IMR-90 (cell line): ENCODE data around the gene PCNX2. TPM values are rescaled to one million over a fixed set of nuclear protein-coding genes. Genes with fewer than 3 reads are reported as not detected.

Source experiments
- ATAC-seq: fragments of 200-7000 bp; cut with Tn5 transposase; 2 replicates; pipeline ENCODE4 v1.9.1; 2020; ENCODE audit warnings: low read depth, mild to moderate bottlenecking, moderate library complexity
- BruUV-seq: library from RNA; stranded (reverse); fragments of 400-500 nt; replicated peaks from 2 replicates; lab custom pipeline; 2021; lab: Mats Ljungman, UMichigan
- CTCF ChIA-PET: fragments of 300-600 bp; formaldehyde crosslinking; extraction: SDS; loops from one replicate; lab custom pipeline; 2021; ENCODE audit warnings: antibody characterized with exemption; lab: Yijun Ruan, JAX
- POLR2A ChIA-PET: fragments of 300-600 bp; sonication (Branson Sonifier 250); formaldehyde crosslinking; loops from one replicate; lab custom pipeline; 2022; ENCODE audit warnings: antibody characterized with exemption; ENCODE audit not compliant: unreplicated experiment; lab: Charles Lee
- DNase-seq: peaks from one replicate; pipeline ENCODE4 v3.0.0; 2013
- H2AFZ ChIP-seq: replicated peaks from 2 replicates; pipeline ENCODE3; 2013; ENCODE audit warnings: low read length, mild to moderate bottlenecking; ENCODE audit not compliant: poor library complexity
- H2AK5ac ChIP-seq: 2 replicates; pipeline ENCODE4 v1.6.1; 2013; ENCODE audit warnings: low read depth, low read length, inconsistent platforms
- H2AK9ac ChIP-seq: replicated peaks from 2 replicates; pipeline ENCODE3; 2013; ENCODE audit warnings: mild to moderate bottlenecking, low read depth, low read length, moderate library complexity; ENCODE audit not compliant: poor library complexity
- H2BK120ac ChIP-seq: 2 replicates; pipeline ENCODE4 v1.6.1; 2013; ENCODE audit warnings: low read depth, low read length, inconsistent platforms
- H2BK15ac ChIP-seq: 3 replicates; pipeline ENCODE4 v1.6.1; 2013; ENCODE audit warnings: low read depth, low read length, inconsistent platforms
- H2BK20ac ChIP-seq: 2 replicates; pipeline ENCODE4 v1.6.1; 2013; ENCODE audit warnings: low read depth, mild to moderate bottlenecking, inconsistent platforms, low read length, moderate library complexity
- H2BK5ac ChIP-seq: 2 replicates; pipeline ENCODE4 v1.6.1; 2013; ENCODE audit warnings: mild to moderate bottlenecking, low read depth, low read length, inconsistent platforms; ENCODE audit not compliant: poor library complexity, severe bottlenecking
- H3K14ac ChIP-seq: replicated peaks from 2 replicates; pipeline ENCODE4 v1.6.1; 2013; ENCODE audit warnings: low read depth, low read length, inconsistent platforms
- H3K18ac ChIP-seq: 2 replicates; pipeline ENCODE4 v1.6.1; 2013; ENCODE audit warnings: low read depth, low read length, control low read depth
- H3K23ac ChIP-seq: 2 replicates; pipeline ENCODE4 v1.6.1; 2013; ENCODE audit warnings: low read depth, low read length, inconsistent platforms
- H3K27ac ChIP-seq: 2 replicates; pipeline ENCODE4 v1.5.1; 2013; ENCODE audit warnings: mild to moderate bottlenecking, control low read depth, low read length; ENCODE audit not compliant: insufficient read depth
- H3K27me3 ChIP-seq: 2 replicates; pipeline ENCODE4 v1.6.1; 2013; ENCODE audit warnings: low read length; ENCODE audit not compliant: control insufficient read depth, insufficient read depth
- H3K36me3 ChIP-seq: 2 replicates; pipeline ENCODE4 v1.6.1; 2013; ENCODE audit warnings: low read length, mixed read lengths; ENCODE audit not compliant: control insufficient read depth, insufficient read depth
- H3K4ac ChIP-seq: 2 replicates; pipeline ENCODE4 v1.6.1; 2013; ENCODE audit warnings: low read depth, low read length, inconsistent platforms
- H3K4me1 ChIP-seq: 2 replicates; pipeline ENCODE4 v1.6.1; 2013; ENCODE audit warnings: low read length, mixed read lengths; ENCODE audit not compliant: control insufficient read depth, insufficient read depth
- H3K4me2 ChIP-seq: 2 replicates; pipeline ENCODE4 v1.6.1; 2013; ENCODE audit warnings: low read depth, mild to moderate bottlenecking, control low read depth, low read length, moderate library complexity
- H3K4me3 ChIP-seq: 2 replicates; pipeline ENCODE4 v1.5.1; 2013; ENCODE audit warnings: low read depth, mild to moderate bottlenecking, control low read depth, low read length, moderate library complexity; ENCODE audit not compliant: insufficient read depth
- H3K56ac ChIP-seq: 2 replicates; pipeline ENCODE4 v1.6.1; 2013; ENCODE audit warnings: low read length, inconsistent platforms; ENCODE audit not compliant: insufficient read depth; ENCODE audit errors: extremely low read depth
- H3K79me1 ChIP-seq, 2 experiments: 2 replicates each; pipeline ENCODE4 v1.6.1; 2013; ENCODE audit warnings: low read length in 2 of 2, inconsistent platforms in 1 of 2, low read depth in 1 of 2
- H3K9ac ChIP-seq: 2 replicates; pipeline ENCODE4 v1.6.1; 2013; ENCODE audit warnings: low read depth, low read length, control low read depth
- H3K9me1 ChIP-seq: 2 replicates; pipeline ENCODE4 v1.6.1; 2013; ENCODE audit warnings: low read length, inconsistent platforms; ENCODE audit not compliant: insufficient read depth
- H3K9me3 ChIP-seq: 2 replicates; pipeline ENCODE4 v1.6.1; 2013; ENCODE audit warnings: low read length; ENCODE audit not compliant: control insufficient read depth, insufficient read depth
- H4K20me1 ChIP-seq: 2 replicates; pipeline ENCODE4 v1.6.1; 2013; ENCODE audit warnings: low read length, inconsistent platforms; ENCODE audit not compliant: insufficient read depth
- H4K5ac ChIP-seq: 2 replicates; pipeline ENCODE4 v1.6.1; 2013; ENCODE audit warnings: mild to moderate bottlenecking, low read depth, low read length, control low read depth
- H4K8ac ChIP-seq, 2 experiments: 2 replicates each; pipeline ENCODE4 v1.6.1; 2013; ENCODE audit warnings: low read depth in 2 of 2, low read length in 2 of 2, control low read depth in 1 of 2, inconsistent platforms in 1 of 2
- H4K91ac ChIP-seq: 2 replicates; pipeline ENCODE4 v1.6.1; 2013; ENCODE audit warnings: low read depth, low read length, inconsistent platforms; ENCODE audit not compliant: insufficient read depth
- BHLHE40 ChIP-seq: fragments of 150-350 bp; IDR thresholded peaks from 2 replicates; pipeline ENCODE4 v1.6.1; 2016; ENCODE audit warnings: mild to moderate bottlenecking, low read depth, low read length
- CEBPB ChIP-seq: IDR thresholded peaks from 2 replicates; pipeline ENCODE4 v1.6.1; 2012; ENCODE audit warnings: low read depth, low read length, improper control_type of control experiment
- CHD1 ChIP-seq: IDR thresholded peaks from 2 replicates; pipeline ENCODE4 v1.6.1; 2012; ENCODE audit warnings: low read depth, low read length, improper control_type of control experiment
- FOS ChIP-seq: fragments of 150-350 bp; IDR thresholded peaks from 2 replicates; pipeline ENCODE4 v1.6.1; 2016; ENCODE audit warnings: low read depth, low read length
- MAFK ChIP-seq: IDR thresholded peaks from 2 replicates; pipeline ENCODE4 v1.6.1; 2012; ENCODE audit warnings: low read depth, low read length, improper control_type of control experiment
- MAZ ChIP-seq: IDR thresholded peaks from 2 replicates; pipeline ENCODE4 v1.6.1; 2012; ENCODE audit warnings: low read depth, mild to moderate bottlenecking, low read length, improper control_type of control experiment, moderate library complexity, borderline replicate concordance
- MXI1 ChIP-seq: IDR thresholded peaks from 2 replicates; pipeline ENCODE4 v1.6.1; 2012; ENCODE audit warnings: low read depth, mild to moderate bottlenecking, low read length, moderate library complexity, borderline replicate concordance
- NFE2L2 ChIP-seq: fragments of 150-350 bp; IDR thresholded peaks from 2 replicates; pipeline ENCODE4 v1.6.1; 2016; ENCODE audit warnings: low read depth, mild to moderate bottlenecking, low read length
- POLR2A ChIP-seq: IDR thresholded peaks from 2 replicates; pipeline ENCODE4 v1.6.1; 2012; ENCODE audit warnings: mild to moderate bottlenecking, low read depth, low read length
- RAD21 ChIP-seq: IDR thresholded peaks from 2 replicates; pipeline ENCODE4 v1.6.1; 2012; ENCODE audit warnings: low read length, improper control_type of control experiment
- RCOR1 ChIP-seq: IDR thresholded peaks from 2 replicates; pipeline ENCODE4 v1.6.1; 2012; ENCODE audit warnings: mild to moderate bottlenecking, low read length, improper control_type of control experiment; ENCODE audit not compliant: insufficient replicate concordance
- RFX5 ChIP-seq: IDR thresholded peaks from 2 replicates; pipeline ENCODE4 v1.8.0; 2012; ENCODE audit warnings: low read depth, mild to moderate bottlenecking, low read length, moderate library complexity
- SMC3 ChIP-seq: fragments of 150-350 bp; IDR thresholded peaks from 2 replicates; pipeline ENCODE4 v1.6.1; 2016; ENCODE audit warnings: low read depth, mild to moderate bottlenecking, antibody characterized with exemption, low read length, moderate library complexity
- WGBS, 2 experiments: methylation state at CpG; one replicate each; pipeline versions ENCODE4 v1.1.5 to v1.1.7; 2013; ENCODE audit warnings: missing lambda C conversion rate in 2 of 2; ENCODE audit not compliant: insufficient read length in 1 of 2; ENCODE audit errors: extremely low coverage in 2 of 2; 5-methylcytosine and 5-hydroxymethylcytosine counted together
- dilution Hi-C: fragments of 300-500 bp; cut with HindIII; formaldehyde crosslinking; loops from one replicate; pipeline ENCODE4 v1.14.3; 2018; ENCODE audit warnings: low sequenced_read_pairs; ENCODE audit not compliant: unreplicated experiment
- in situ Hi-C: fragments of 300-500 bp; cut with MboI; formaldehyde crosslinking; loops from 3 replicates; pipeline ENCODE4 v1.14.3; 2019; ENCODE audit warnings: low sequenced_read_pairs, inconsistent platforms, mixed read lengths
- intact Hi-C: fragments of 100-400 bp; cut with micrococcal nuclease; formaldehyde crosslinking; loops from 2 replicates; pipeline ENCODE4 v1.10.0; 2022
- polyA plus RNA-seq, 3 experiments: library from polyadenylated mRNA; depleted of rRNA; stranded (reverse); fragments of >200 nt; gene quantifications; 2 replicates each; pipeline ENCODE4 v1.2.3, GENCODE V29; 2012; ENCODE audit warnings: low replicate concordance in 1 of 3
- total RNA-seq: library from RNA; depleted of rRNA; stranded (reverse); fragments of >200 nt; gene quantifications from 2 replicates; pipeline ENCODE4 v1.2.3, GENCODE V29; 2012
- TF ChIP-seq, protein P1 (sequence below): fragments of 150-350 bp; IDR thresholded peaks from 2 replicates; pipeline ENCODE4 v1.6.1; 2017; ENCODE audit warnings: mild to moderate bottlenecking, antibody characterized with exemption, low read length, low read depth

Gene PCNX2
- total and polyA plus RNA-seq, 2 of the 4 experiments (the other 2 are of a cell fraction): 15.9 to 22.6 TPM

- Histone ChIP-seq H4K20me1 (no peaks in the 10 kb centered on the region), H2BK15ac (no peak overlapping the region), H3K27ac (no peak overlapping the region), H4K91ac (no peak overlapping the region), H4K8ac (no peak overlapping the region), H2AK9ac (no peak overlapping the region), H4K5ac (no peak overlapping the region), H3K56ac (no peak overlapping the region), H3K9ac (no peak overlapping the region), H2BK120ac (no peak overlapping the region), H2BK20ac (no peak overlapping the region), H3K36me3 (peaks cover 30% of the 10 kb centered on the region), H3K27me3 (no peaks in the 10 kb centered on the region), H3K18ac (no peak overlapping the region), H3K4ac (no peak overlapping the region), H3K14ac (no peak overlapping the region), H2AFZ (no peak overlapping the region), H3K23ac (no peak overlapping the region), H3K4me3 (no peak overlapping the region), H3K4me1 (peaks cover 3% of the 10 kb centered on the region; the same call in 1 of the 2 replicates), H3K4me2 (no peak overlapping the region), H3K9me3 (peaks cover 4% of the 10 kb centered on the region; the same call in 1 of the 2 replicates), H3K9me1 (0 out of 2 replicates have a peak, but pooled peaks cover 3% of the 10 kb centered on the region), H2AK5ac (no peak overlapping the region), H2BK5ac (no peak overlapping the region), H3K79me1 (no peaks in the 10 kb centered on the region)
- in situ Hi-C loops: no loop called here
- BruUV-seq: no TSS peak
- ChIA-PET CTCF (no interaction called here), POLR2A (interaction anchor here (0.5 kb wide), 1 partner anchor 1854 kb away, joined by 8 read pairs; no protein-coding TSS in a partner anchor)
- intact Hi-C loops: no loop called here
- ATAC-seq (no peak), DNase-seq (no peak)
- dilution Hi-C loops: no loop called here
- TF ChIP-seq POLR2A: no peak
- no peak for TF ChIP-seq BHLHE40
- TF ChIP-seq RCOR1: no peak
- TF ChIP-seq, protein P1, sequence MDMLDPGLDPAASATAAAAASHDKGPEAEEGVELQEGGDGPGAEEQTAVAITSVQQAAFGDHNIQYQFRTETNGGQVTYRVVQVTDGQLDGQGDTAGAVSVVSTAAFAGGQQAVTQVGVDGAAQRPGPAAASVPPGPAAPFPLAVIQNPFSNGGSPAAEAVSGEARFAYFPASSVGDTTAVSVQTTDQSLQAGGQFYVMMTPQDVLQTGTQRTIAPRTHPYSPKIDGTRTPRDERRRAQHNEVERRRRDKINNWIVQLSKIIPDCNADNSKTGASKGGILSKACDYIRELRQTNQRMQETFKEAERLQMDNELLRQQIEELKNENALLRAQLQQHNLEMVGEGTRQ: no peak
- no peak for TF ChIP-seq MXI1
- no peak for TF ChIP-seq MAZ
- TF ChIP-seq MAFK: no peak
- TF ChIP-seq RFX5: no peak
- TF ChIP-seq FOS: no peak
- TF ChIP-seq SMC3: no peak
- TF ChIP-seq CEBPB: no peak
- TF ChIP-seq CHD1: no peak
- no peak for TF ChIP-seq RAD21
- TF ChIP-seq NFE2L2: no peak
- no CpG with 5 or more reads among the region's 5 CpGs for WGBS, 2 experiments
These were observed 325.7 kb downstream of the PCNX2 start for GRCh38 chr1:232969799-232970198.
